Right renal pelvis (tissue), 4 donors: ENCODE data around the gene RAG1. TPM values are rescaled to one million over a fixed set of nuclear protein-coding genes. Genes with fewer than 3 reads are reported as not detected.
"Not testable (repeated sequence)": the region's sequence is repeated elsewhere in the genome, so short reads cannot be mapped to it uniquely, and the experiment has no call there.

Source experiments
- DNase-seq, 4 donors: peaks; one replicate each; pipeline ENCODE4 v3.0.0-alpha.2; 2013; ENCODE audit warnings: low read depth in 4 of 4, low spot score in 3 of 4, missing footprints in 1 of 4
- polyA plus RNA-seq, 4 donors: library from polyadenylated mRNA; unstranded; fragments of 120-200 nt; gene quantifications; one replicate each; pipeline ENCODE4 v1.2.1, GENCODE V29; 2013; ENCODE audit not compliant: insufficient read length in 4 of 4

RAG1 gene
- polyA plus RNA-seq = 1 to 10 TPM; 2.9 to 4.2 (median 3.6) TPM

- DNase-seq = no peak
These were observed at the start of gene RAG1 for GRCh38 chr11:36567694-36568093. Gene RAG1 (plus strand): TSS chr11:36568007. CDS start chr11:36573305, 5,298 bp downstream.

- DNase-seq = no peak
These were observed 37.0 kb upstream of the RAG1 start for GRCh38 chr11:36530840-36531239.

- no peak for DNase-seq
These were observed 34.7 kb upstream of the RAG1 start for GRCh38 chr11:36532941-36533601.

- no peak for DNase-seq
These were observed 33.4 kb upstream of the RAG1 start for GRCh38 chr11:36534276-36534840.

GRCh38 chr11:36540998-36541397, 26.8 kb upstream of the RAG1 start:
- DNase-seq = peak in 1 of 4 donors; percentile 11

- DNase-seq = no peak
These were observed 17.3 kb upstream of the RAG1 start for GRCh38 chr11:36550385-36551115.

- DNase-seq = not testable (repeated sequence)
These were observed 10.4 kb upstream of the RAG1 start for GRCh38 chr11:36557390-36557789.

GRCh38 chr11:36557991-36558390, 9.8 kb upstream of the RAG1 start:
- DNase-seq = no peak

GRCh38 chr11:36558571-36559413, 9.0 kb upstream of the RAG1 start:
- no peak for DNase-seq

GRCh38 chr11:36564376-36565030, 3.3 kb upstream of the RAG1 start:
- DNase-seq = peak; percentile 56 to 69 (median 63)

- DNase-seq = no peak
These were observed 2.7 kb upstream of the RAG1 start for GRCh38 chr11:36565031-36565610.

- no peak for DNase-seq
These were observed 1.3 kb upstream of the RAG1 start for GRCh38 chr11:36566407-36567053.

- DNase-seq = no peak
These were observed 1.3 kb downstream of the RAG1 start for GRCh38 chr11:36569095-36569494.

GRCh38 chr11:36574486-36574885, 6.7 kb downstream of the RAG1 start:
- DNase-seq = no peak

- DNase-seq = no peak
These were observed 9.6 kb downstream of the RAG1 start for GRCh38 chr11:36577373-36577772.

GRCh38 chr11:36577859-36578258, 10.1 kb downstream of the RAG1 start:
- no peak for DNase-seq

GRCh38 chr11:36578458-36578857, 10.7 kb downstream of the RAG1 start:
- no peak for DNase-seq

GRCh38 chr11:36581536-36581935, 13.7 kb downstream of the RAG1 start:
- no peak for DNase-seq

GRCh38 chr11:36583667-36584066, 15.9 kb downstream of the RAG1 start:
- DNase-seq = no peak
